Midbrain (tissue), 1 donor: ENCODE results near the gene MYF5.

ENCODE experiments used
- DNase-seq: peaks from one replicate; lab custom pipeline; 2025; lab: John Stamatoyannopoulos, UW

MYF5 gene

GRCh38 chr12:80766210-80766609 is 49.5 kb downstream of the MYF5 start:
- DNase-seq = no peak

- DNase-seq = no peak
Measured at GRCh38 chr12:80766897-80767296, 50.2 kb downstream of the MYF5 start.
